ENCODE data around the gene CCNK.

CCNK gene

DNA sequence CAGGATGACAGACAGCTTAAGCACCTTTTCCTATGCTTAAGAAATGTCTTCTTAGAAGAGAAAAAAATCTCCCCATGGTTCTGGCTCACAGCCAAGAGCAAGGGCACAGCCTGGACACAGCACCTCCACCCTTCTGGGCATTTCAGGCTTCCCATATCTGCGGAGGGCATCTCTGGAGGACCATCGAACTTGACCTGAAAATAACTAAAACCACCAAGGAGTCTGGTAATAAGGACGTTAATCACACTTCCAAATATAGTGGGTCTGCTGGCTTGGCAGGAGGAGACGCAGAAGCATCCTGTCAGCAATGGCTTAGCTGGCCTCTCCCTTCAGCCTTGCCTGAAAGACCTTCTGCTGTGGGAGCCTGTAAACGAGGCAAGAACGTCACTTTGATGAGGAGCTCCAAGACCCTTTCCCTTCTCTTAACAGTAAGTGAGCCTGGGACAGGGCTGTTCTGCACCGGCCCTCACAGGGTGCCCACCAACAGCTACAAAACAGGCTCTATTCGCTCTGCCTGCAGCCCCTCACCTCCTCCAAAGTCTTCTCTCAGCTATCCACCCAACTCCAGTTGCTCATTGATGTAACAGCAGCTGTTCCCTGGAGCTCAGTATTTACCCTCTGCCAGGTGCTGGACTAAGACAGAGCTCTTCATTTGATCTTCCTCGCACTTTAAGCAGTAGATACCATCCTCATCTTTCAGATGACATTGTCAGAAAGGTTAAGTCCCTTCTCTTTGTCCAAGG is 13.7 kb upstream of the CCNK start:
- no peak for DNase-seq

DNA sequence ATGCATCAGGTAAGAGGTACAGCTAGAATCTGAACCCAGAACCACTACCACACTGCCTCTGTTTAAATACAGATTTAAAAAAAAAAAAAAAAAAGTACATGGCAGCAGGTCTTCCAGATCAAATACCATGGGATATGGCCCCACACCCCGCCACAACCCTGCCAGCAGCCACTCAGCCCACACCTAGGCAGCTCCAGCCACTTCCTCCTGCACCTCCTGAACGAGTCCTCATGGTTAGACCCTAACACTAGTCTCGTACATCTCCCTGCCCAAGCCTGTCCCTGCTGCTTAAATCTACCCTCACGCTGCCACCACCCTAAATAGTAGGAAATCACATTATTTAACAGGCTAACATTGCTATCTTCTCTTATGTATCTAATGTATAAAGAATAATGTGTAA is 13.1 kb upstream of the CCNK start:
- no peak for DNase-seq

GRCh38 chr14:99468836-99469592 is 12.2 kb upstream of the CCNK start:
- DNase-seq, result no peak

GRCh38 chr14:99471731-99472130 is 9.5 kb upstream of the CCNK start:
- no peak for DNase-seq

- DNase-seq, result no peak
Observed at GRCh38 chr14:99472937-99473336, 8.3 kb upstream of the CCNK start.

DNA sequence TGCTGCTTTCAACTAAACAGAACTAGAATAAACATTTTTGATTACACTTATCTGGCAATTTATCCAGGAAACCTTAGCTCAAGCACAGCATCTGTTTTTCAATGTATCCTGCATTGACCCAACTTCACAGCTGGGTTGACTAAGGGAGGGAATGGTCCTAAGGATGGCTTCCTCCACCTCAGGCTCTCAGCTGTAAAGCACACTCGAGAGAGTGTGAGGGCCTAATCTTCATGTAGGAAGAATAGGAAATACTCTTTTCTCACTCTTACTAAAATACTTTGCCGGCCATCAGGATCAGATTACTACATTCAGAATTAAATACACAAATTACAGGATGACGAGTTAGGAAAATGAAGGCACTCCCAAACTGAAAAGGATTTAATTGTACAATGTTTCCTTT is 7.8 kb upstream of the CCNK start:
- DNase-seq, result no peak

DNA sequence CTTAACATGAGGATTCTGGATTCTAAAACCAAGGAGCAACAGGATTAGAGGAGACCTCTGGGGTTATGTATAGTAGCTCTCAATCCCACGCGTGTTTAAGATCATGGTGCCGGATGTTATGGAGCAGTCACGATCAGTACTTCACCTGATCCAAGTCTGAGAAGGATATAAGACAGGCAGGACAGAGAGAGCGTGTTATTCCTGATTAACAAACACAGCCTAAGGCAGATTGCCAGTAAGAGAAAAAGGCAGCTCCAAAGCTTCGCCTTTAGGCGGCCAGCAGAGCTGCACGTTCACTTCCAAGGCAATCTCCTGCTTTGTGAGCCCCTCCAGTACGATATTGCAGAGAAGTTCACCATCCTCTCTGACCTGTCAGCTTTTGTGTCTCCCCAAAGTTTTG is 6.0 kb upstream of the CCNK start:
- DNase-seq, result no peak

DNA sequence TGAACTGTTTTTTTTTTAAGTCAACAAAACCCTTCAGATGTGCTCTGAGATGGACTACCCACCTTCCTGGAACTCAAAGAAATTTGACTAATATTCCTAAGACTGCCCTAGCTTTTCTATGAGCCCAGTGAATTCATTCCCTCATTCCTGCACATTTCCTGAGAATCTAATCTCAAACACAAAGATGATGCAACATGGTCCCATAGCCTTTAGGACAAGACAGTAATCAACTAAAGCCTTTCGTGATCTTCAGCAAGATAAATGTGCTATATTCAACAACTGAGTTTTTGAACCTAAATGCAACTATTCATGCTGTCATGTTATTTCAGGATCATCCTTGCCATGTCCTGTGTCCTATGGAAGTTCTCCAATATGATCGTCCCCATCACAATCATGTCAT is 5.5 kb upstream of the CCNK start:
- DNase-seq, result no peak

DNA sequence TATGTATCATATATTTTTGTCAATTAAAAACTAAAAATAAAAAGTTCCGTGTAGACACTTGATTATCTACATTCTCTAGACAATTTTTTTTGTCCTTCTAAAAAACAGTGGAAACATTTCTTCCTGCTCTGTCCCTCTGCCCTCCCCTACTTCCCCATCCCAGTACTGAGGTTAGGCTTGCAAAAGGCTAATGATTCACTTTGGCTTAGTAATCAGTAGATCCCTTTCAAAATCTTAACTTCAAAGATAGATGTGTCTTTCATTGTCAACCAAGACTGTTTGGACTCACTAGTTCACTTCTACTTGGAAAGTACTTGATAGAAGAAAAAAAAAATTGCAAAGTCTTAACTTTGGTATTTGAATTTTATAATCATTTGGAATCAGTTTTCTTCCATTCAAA is 4.3 kb upstream of the CCNK start:
- no peak for DNase-seq

DNA sequence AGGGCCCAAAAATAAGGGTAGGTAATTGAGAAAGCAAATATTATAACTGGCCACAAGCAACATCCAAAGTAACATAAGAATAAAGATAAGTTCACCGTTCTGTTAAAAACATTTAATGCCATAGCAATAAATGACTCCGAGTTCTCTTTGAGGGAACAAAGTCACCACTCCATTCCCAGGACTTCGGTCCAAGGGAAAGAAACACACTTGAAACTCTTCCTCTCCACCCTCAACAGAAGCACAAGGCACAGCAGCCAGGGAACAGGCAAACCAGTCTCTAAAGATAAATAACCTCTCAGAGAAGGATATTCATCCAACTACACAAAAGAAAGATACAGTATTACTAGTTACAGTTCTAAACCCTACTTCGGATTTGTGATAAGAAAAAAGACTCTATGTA is 3.1 kb upstream of the CCNK start:
- DNase-seq, result no peak

- DNase-seq, result no peak
Observed at GRCh38 chr14:99479160-99479905, 1.9 kb upstream of the CCNK start.

DNA sequence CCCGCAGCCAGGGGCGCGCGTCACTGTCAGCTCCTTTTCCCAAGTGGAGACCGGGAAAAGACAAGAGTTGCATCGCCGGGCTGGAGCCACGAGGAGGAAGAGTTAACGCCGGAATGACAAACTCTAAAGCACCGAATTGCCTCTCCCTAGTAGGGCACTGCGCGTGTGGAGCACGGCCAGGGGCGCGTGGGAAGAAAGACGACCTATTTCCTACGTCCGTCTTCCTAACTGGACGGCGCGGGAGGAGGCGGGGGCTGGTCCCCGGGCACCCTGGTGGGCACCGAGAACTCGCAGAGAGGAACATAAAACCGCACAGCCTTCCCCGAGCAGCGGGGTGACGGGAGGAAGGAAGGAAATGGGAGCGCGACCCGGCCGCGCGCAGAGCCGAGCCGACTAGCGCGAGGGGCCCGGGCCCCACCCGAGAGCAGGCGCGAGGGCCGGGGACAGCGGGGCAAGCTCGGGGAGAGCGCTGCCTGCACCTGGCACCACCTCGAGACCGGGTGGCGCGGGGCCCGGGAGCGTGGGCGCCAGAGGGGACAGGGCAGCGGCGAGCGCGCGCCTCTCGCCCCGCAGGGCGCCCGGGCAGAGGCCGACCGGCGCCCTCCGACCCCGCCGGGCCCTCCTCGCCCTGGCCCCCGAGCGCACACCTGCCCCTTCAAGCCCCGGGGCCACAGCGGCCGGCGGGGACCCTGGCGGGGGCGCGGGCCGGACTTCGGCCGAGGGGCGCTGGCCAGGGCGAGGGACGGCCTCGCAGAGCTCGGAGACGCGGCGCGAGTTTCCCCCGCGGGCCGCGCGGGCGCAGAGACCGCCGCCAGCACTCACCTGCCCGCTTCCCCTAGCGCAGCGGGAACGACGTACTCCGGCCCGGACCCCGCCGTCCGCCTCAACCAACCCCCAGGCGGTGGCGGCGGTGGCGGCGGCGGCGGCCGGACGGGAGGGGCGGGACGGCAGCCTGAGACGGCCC is 1.0 kb upstream of the CCNK start, which contains the start of gene SETD3:
SETD3 (minus strand) TSS at position 954 of the 964 bp plus-strand sequence. CDS start 15,054 bp downstream, outside the sequence.
- peak; percentile 42 for DNase-seq

DNA sequence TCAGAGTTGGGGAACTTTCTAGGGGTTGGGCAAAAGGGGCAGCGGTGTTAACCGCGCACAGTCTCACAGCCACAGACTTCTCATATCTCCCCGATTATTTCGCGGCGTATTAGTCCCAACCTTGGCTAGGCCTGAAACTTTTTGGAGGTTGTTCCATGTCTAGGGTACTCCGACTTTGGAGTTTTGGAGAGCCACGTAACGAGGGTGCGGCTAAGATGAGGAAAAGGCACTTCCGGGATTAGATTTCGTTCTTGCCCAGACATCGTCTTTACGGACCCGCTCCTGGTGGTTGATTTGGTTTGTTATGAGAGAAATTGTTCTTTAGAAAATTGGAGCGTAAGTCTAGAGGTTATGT is 513 bp downstream of the CCNK start:
- DNase-seq, result peak; percentile 6

GRCh38 chr14:99484106-99484505 is 2.9 kb downstream of the CCNK start:
- no peak for DNase-seq

GRCh38 chr14:99497341-99497740 is 16.1 kb downstream of the CCNK start:
- no peak for DNase-seq

DNA sequence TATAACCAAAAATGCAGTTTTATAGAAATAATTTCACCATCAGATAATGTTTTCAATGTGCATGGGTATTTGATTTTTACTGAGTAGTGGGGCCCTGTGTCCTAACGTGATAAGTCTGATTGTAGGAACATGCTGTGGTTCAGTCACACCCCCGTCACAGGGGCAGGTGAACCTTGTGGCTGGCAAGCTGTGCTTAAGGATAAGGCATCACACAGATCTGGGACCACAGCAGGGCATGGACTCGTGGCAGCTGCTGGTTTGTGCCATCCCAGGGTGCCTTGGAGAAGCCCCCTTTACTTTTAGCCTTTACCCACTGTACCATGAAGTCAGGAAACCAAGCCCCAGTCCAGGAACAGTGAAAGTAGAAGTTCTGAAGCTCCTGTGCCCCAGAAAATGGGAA is 16.7 kb downstream of the CCNK start:
- DNase-seq, result no peak

- DNase-seq, result no peak
Observed at GRCh38 chr14:99502989-99503421, 21.8 kb downstream of the CCNK start.

DNA sequence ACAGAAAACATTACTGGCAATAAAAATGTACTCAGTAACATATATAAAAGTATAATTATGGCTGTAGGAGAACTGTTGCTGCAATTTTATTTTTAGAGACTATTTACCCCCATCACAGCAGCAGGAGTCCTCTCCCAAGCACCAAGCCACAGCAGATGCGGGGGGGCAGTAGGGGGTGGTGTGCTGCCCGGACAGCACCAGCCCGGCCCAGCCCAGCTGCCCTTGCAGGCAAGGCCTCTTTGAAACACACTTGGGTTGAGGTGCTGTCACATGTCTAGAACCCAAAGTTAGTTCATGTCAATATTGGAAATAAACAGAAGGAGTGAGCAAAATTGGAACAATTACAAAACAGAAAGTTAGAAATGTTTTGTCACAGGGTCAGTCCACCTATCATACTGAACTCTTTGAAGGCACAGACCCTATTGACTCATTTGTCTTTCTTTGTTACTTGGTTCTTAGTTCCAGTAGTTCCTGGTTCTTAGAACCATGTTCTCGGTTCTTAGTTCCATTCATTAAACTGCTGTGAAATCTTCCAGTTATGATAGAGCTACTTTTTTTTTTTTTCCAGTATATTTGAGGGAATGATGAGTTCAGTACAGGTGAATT is 22.7 kb downstream of the CCNK start:
- DNase-seq, result no peak

DNA sequence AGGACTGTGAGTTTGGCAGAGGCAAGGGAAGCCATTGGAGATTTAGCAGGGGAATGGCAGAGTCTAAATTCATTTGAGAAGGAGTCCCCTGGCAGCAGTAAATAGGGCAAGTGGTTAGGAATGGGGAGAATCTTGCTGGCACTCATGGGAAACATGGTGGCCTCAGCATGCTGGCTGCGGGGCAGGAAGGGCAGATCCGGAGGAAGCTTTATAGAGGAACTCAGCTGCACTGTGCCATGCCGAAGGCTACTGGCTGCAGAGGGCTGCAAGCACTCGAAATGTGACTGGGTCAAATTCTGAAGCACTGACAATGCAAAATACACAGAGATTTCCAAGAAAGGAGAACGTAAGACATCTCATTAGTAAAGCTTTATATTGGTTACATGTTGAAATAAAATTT is 23.9 kb downstream of the CCNK start:
- DNase-seq, result no peak

GRCh38 chr14:99506276-99506675 is 25.1 kb downstream of the CCNK start:
- no peak for DNase-seq

DNA sequence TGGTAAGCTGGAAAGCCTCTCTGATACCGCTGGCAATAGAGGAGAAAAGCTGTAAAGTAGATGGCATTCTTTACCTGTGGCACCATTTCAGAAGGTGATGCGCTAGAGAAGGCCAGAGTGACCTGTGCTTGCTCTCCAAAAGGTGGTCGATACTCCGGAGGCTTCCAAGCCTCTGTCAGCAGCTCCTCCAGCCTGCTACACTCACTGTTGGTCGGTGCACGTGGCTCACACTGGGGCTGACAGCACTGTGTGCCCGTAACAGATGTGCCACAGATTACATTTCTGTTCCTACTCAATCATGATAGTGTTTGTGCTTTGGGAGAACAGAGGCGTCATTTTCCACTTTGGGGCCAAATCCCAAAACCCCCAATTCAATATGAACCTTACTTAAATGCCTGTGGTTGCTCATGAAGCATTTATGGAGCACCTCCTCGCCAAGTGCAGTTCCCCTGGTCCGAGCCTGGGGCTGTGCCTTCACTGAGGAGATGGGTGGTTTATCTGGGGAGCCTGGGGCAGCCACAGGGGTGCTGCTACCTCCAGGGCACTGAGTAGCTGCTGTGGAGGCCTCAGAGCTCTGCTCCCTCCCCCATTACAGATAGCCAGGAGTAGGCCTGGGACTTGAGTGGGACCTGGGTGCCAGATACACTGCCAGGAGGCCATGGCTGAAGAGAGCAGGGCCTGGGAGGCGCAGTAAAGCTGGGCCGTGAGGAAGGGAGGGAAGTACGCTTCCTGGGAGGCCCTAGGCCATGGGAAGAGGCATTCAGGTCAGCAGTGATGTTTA is 26.8 kb downstream of the CCNK start:
- DNase-seq, result no peak
